Transverse colon (tissue), 4 donors: ENCODE results near the gene XRN1. TPM values are rescaled to one million over a fixed set of nuclear protein-coding genes. Genes with fewer than 3 reads are reported as not detected.

Experiments
- DNase-seq: peaks from one replicate; pipeline ENCODE4 v3.0.0-alpha.2; 2019
- H3K27ac ChIP-seq, 4 donors: fragments of 200-600 bp; sonication (generic); 2 replicates each; pipeline ENCODE4 v1.5.1; 2016 to 2018; ENCODE audit warnings: inconsistent platforms in 4 of 4
- H3K27me3 ChIP-seq: fragments of 200-600 bp; sonication (generic); 2 replicates; pipeline ENCODE4 v1.5.1; 2017; ENCODE audit warnings: inconsistent platforms
- H3K36me3 ChIP-seq, 4 donors: fragments of 200-600 bp; sonication (generic); 2 replicates each; pipeline ENCODE4 v1.5.1; 2017 to 2019; ENCODE audit warnings: inconsistent platforms in 4 of 4
- H3K4me1 ChIP-seq, 4 donors: fragments of 200-600 bp; sonication (generic); 2 replicates each; pipeline ENCODE4 v1.5.1; 2017 to 2020; ENCODE audit warnings: inconsistent platforms in 4 of 4
- H3K4me3 ChIP-seq, 4 donors: fragments of 200-600 bp; sonication (generic); 1 replicate in 1 of 4; 2 replicates in 3 of 4; pipeline versions ENCODE4 v1.5.1 to v1.6.1; 2017 to 2019; ENCODE audit warnings: inconsistent platforms in 4 of 4
- H3K9me3 ChIP-seq, 2 donors: fragments of 200-600 bp; sonication (generic); 2 replicates each; pipeline ENCODE4 v1.5.1; 2017 to 2019; ENCODE audit warnings: inconsistent platforms in 2 of 2
- CTCF ChIP-seq, 5 experiments: fragments of 200-600 bp in 3 of 5; fragments of 450-650 bp in 2 of 5; sonication (generic) in 3 of 5; IDR thresholded peaks; 1 replicate in 2 of 5; 2 replicates in 3 of 5; pipeline ENCODE4 v1.5.1; 2016 to 2017; ENCODE audit warnings: antibody characterized with exemption in 5 of 5, inconsistent platforms in 3 of 5, mild to moderate bottlenecking in 2 of 5, moderate library complexity in 1 of 5
- EP300 ChIP-seq: sonication (generic); formaldehyde crosslinking; IDR thresholded peaks from one replicate; pipeline ENCODE4 v1.6.1; 2017; ENCODE audit warnings: antibody characterized with exemption, low read depth
- POLR2A ChIP-seq: fragments of 450-650 bp; IDR thresholded peaks from one replicate; pipeline ENCODE4 v1.6.1; 2016; ENCODE audit warnings: antibody characterized with exemption, mild to moderate bottlenecking, moderate library complexity
- POLR2AphosphoS5 ChIP-seq, 3 donors: sonication (generic); formaldehyde crosslinking; IDR thresholded peaks; one replicate each; pipeline ENCODE4 v1.6.1; 2016; ENCODE audit warnings: antibody characterized with exemption in 3 of 3
- WGBS, 2 donors: methylation state at CpG; one replicate each; pipeline ENCODE4 v1.1.5; 2018; ENCODE audit warnings: low coverage in 1 of 2; 5-methylcytosine and 5-hydroxymethylcytosine counted together
- in situ Hi-C, 4 donors: fragments of 200-750 bp; cut with MboI; loops; one replicate each; pipeline versions ENCODE4 v1.15.0 to v1.15.1; 2017; ENCODE audit warnings: low sequenced_read_pairs in 3 of 4, low pct_ligation_motif_present in 1 of 4, low pct_unique_long_range_greater_than_20kb in 1 of 4
- intact Hi-C: fragments of 100-400 bp; cut with DNase I; formaldehyde crosslinking; loops from one replicate; pipeline ENCODE4 v1.15.1; 2023; ENCODE audit warnings: low total_unique reads
- total RNA-seq, 4 donors: library from RNA; depleted of rRNA; stranded (reverse); fragments of >200 nt; gene quantifications; one replicate each; pipeline ENCODE4 v1.1.0, GENCODE V29; 2016

Gene XRN1
- total RNA-seq, 4 donors from 2014 or later: 13.5 to 93.0 (median 52.1) TPM

- WGBS, 2 donors: 81 to 82% methylated on average over 3 of the region's 3 CpGs
- in situ Hi-C loops (no loop called here), intact Hi-C loops (no loop called here)
Observed at GRCh38 chr3:142467768-142468167, 19.9 kb upstream of the XRN1 start.

GRCh38 chr3:142460689-142461088, 12.9 kb upstream of the XRN1 start:
- Histone ChIP-seq H3K4me1 (no peaks in the 10 kb centered on the region), H3K4me3 (no peak overlapping the region), H3K9me3 (no peaks in the 10 kb centered on the region), H3K27me3 (no peaks in the 10 kb centered on the region), H3K36me3 (peaks cover 0 to 37% (median 6%) of the 10 kb centered on the region in 4 donors), H3K27ac (no peak overlapping the region)
- TF ChIP-seq EP300 (no peak), POLR2AphosphoS5 (IDR thresholded peaks at IDR 0.05) (no peak), POLR2A (no peak), CTCF (IDR thresholded peaks at IDR 0.05) (no peak)
- 95% methylated on average over 3 of the region's 3 CpGs for WGBS, 2 donors
- no peak for DNase-seq
- intact Hi-C loops (no loop called here), in situ Hi-C loops (no loop called here)

More at GRCh38 chr3:142467768-142468167, 19.9 kb upstream of the XRN1 start:
- no peak overlapping the region for H3K4me3 ChIP-seq
- peaks cover 0 to 16% (median 3%) of the 10 kb centered on the region in 4 donors for H3K36me3 ChIP-seq
- no peak for TF ChIP-seq EP300
- TF ChIP-seq POLR2A: no peak
- TF ChIP-seq POLR2AphosphoS5 (IDR thresholded peaks at IDR 0.05): no peak
- no peak for DNase-seq
- H3K9me3 ChIP-seq: no peaks in the 10 kb centered on the region
- H3K4me1 ChIP-seq: no peaks in the 10 kb centered on the region
- H3K27me3 ChIP-seq: no peaks in the 10 kb centered on the region
- H3K27ac ChIP-seq: no peak overlapping the region

GRCh38 chr3:142459929-142460328, 12.1 kb upstream of the XRN1 start:
- H3K4me3 ChIP-seq: no peak overlapping the region
- no peak overlapping the region for H3K27ac ChIP-seq
- WGBS, 2 donors: 87 to 88% methylated on average over 2 of the region's 2 CpGs
- TF ChIP-seq EP300 (no peak), CTCF (IDR thresholded peaks at IDR 0.05) (no peak), POLR2A (no peak), POLR2AphosphoS5 (IDR thresholded peaks at IDR 0.05) (no peak)
- in situ Hi-C loops: no loop called here
- peaks cover 0 to 35% (median 4%) of the 10 kb centered on the region in 4 donors for H3K36me3 ChIP-seq
- H3K4me1 ChIP-seq: no peaks in the 10 kb centered on the region
- no peaks in the 10 kb centered on the region for H3K9me3 ChIP-seq
- no peak for DNase-seq
- intact Hi-C loops: no loop called here
- H3K27me3 ChIP-seq: no peaks in the 10 kb centered on the region

GRCh38 chr3:142459096-142459495, 11.3 kb upstream of the XRN1 start:
- Histone ChIP-seq H3K27ac (no peak overlapping the region), H3K9me3 (no peaks in the 10 kb centered on the region), H3K4me1 (no peaks in the 10 kb centered on the region), H3K4me3 (no peak overlapping the region), H3K36me3 (peaks cover 0 to 28% (median 3%) of the 10 kb centered on the region in 4 donors), H3K27me3 (no peaks in the 10 kb centered on the region)
- intact Hi-C loops (no loop called here), in situ Hi-C loops (no loop called here)
- TF ChIP-seq POLR2A: no peak
- no peak for DNase-seq
- 94% methylated on average over 3 of the region's 3 CpGs for WGBS, 2 donors

- H3K4me3 ChIP-seq: no peak overlapping the region
- in situ Hi-C loops (no loop called here), intact Hi-C loops (no loop called here)
- H3K36me3 ChIP-seq: no peaks in the 10 kb centered on the region
- H3K4me1 ChIP-seq: peaks cover 3 to 14% (median 5%) of the 10 kb centered on the region in 4 donors
- TF ChIP-seq CTCF (IDR thresholded peaks at IDR 0.05): no peak
- TF ChIP-seq POLR2AphosphoS5 (IDR thresholded peaks at IDR 0.05): no peak
- TF ChIP-seq EP300: no peak
- no peak for TF ChIP-seq POLR2A
- no peaks in the 10 kb centered on the region for H3K9me3 ChIP-seq
- 97 to 100% methylated on average over 2 to 5 of the region's 5 CpGs for WGBS, 2 donors
- no peak for DNase-seq
- no peaks in the 10 kb centered on the region for H3K27me3 ChIP-seq
- H3K27ac ChIP-seq: no peak overlapping the region
Observed at GRCh38 chr3:142450881-142451280, 3.0 kb upstream of the XRN1 start.
